Cardiac muscle cell (in vitro differentiated cells and primary cell): Measurements from ENCODE around the gene ESCO1. TPM values are rescaled to one million over a fixed set of nuclear protein-coding genes. Genes with fewer than 3 reads are reported as not detected.

Experiments
- DNase-seq, 2 donors: peaks; one replicate each; pipeline versions ENCODE4 v3.0.0 to v3.0.0-alpha.2; 2010 to 2017; ENCODE audit warnings: low read depth in 1 of 2, low spot score in 1 of 2
- H3K27ac ChIP-seq: fragments of 200-600 bp; sonication (generic); 2 replicates; pipeline ENCODE4 v1.5.1; 2016
- H3K27me3 ChIP-seq: fragments of 200-600 bp; sonication (generic); 2 replicates; pipeline ENCODE4 v1.6.0; 2016; ENCODE audit warnings: control low read depth
- H3K36me3 ChIP-seq: fragments of 200-600 bp; sonication (generic); 2 replicates; pipeline ENCODE4 v1.5.1; 2016; ENCODE audit warnings: control low read depth
- H3K4me1 ChIP-seq: fragments of 200-600 bp; sonication (generic); 2 replicates; pipeline ENCODE4 v1.8.1; 2017; ENCODE audit warnings: low read depth, mild to moderate bottlenecking, mixed run types
- H3K4me3 ChIP-seq: fragments of 200-600 bp; sonication (generic); 2 replicates; pipeline ENCODE4 v1.5.1; 2016; ENCODE audit warnings: mild to moderate bottlenecking
- H3K9me3 ChIP-seq: fragments of 200-600 bp; sonication (generic); 2 replicates; pipeline ENCODE4 v1.5.1; 2017; ENCODE audit warnings: low read depth, mild to moderate bottlenecking, control low read depth
- CTCF ChIP-seq: IDR thresholded peaks from 2 replicates; pipeline ENCODE4 v1.5.1; 2012; ENCODE audit warnings: low read depth, mild to moderate bottlenecking, low read length
- polyA plus RNA-seq: library from polyadenylated mRNA; unstranded; fragments of >200 nt; fragmentation: Nextera tagmentation; extraction: Ambion mirVana; gene quantifications from 2 replicates; pipeline ENCODE4 v1.2.1, GENCODE V29; 2016
- total RNA-seq: library from RNA; depleted of rRNA; stranded (reverse); fragments of >200 nt; gene quantifications from 2 replicates; pipeline ENCODE4 v1.2.3, GENCODE V29; 2016

Gene ESCO1
- total and polyA plus RNA-seq, 2 experiments from 2014 or later, result 12.2 to 18.3 TPM

- no peak for TF ChIP-seq CTCF
- H3K4me3 ChIP-seq, result no peak overlapping the region
- H3K27me3 ChIP-seq, result no peaks in the 10 kb centered on the region
- no peaks in the 10 kb centered on the region for H3K9me3 ChIP-seq
- no peak overlapping the region for H3K27ac ChIP-seq
- H3K4me1 ChIP-seq, result peaks cover 18% of the 10 kb centered on the region
- no peak for DNase-seq
- H3K36me3 ChIP-seq, result peaks cover under 1% of the 10 kb centered on the region
Observed at GRCh38 chr18:21509062-21509461, 91.4 kb downstream of the ESCO1 start.

GRCh38 chr18:21507913-21508701 lies 92.4 kb downstream of the ESCO1 start:
- Histone ChIP-seq H3K4me1 (peaks cover 18% of the 10 kb centered on the region), H3K9me3 (no peaks in the 10 kb centered on the region), H3K4me3 (no peak overlapping the region), H3K36me3 (no peaks in the 10 kb centered on the region), H3K27ac (peak overlapping the region; percentile 2), H3K27me3 (no peaks in the 10 kb centered on the region)
- TF ChIP-seq CTCF, result no peak
- DNase-seq, result peak in 1 of 2 donors; percentile 59

GRCh38 chr18:21502661-21503060 lies 97.8 kb downstream of the ESCO1 start:
- no peak for DNase-seq
- H3K36me3 ChIP-seq, result no peaks in the 10 kb centered on the region
- no peaks in the 10 kb centered on the region for H3K27me3 ChIP-seq
- peaks cover 11% of the 10 kb centered on the region for H3K4me1 ChIP-seq
- no peak overlapping the region for H3K4me3 ChIP-seq
- H3K9me3 ChIP-seq, result no peaks in the 10 kb centered on the region
- TF ChIP-seq CTCF, result no peak
- peak overlapping the region; percentile 6 for H3K27ac ChIP-seq

GRCh38 chr18:21499997-21500396 lies 100.5 kb downstream of the ESCO1 start:
- Histone ChIP-seq H3K27ac (no peak overlapping the region), H3K27me3 (no peaks in the 10 kb centered on the region), H3K9me3 (no peaks in the 10 kb centered on the region), H3K36me3 (no peaks in the 10 kb centered on the region), H3K4me3 (no peak overlapping the region), H3K4me1 (peaks cover 2% of the 10 kb centered on the region)
- TF ChIP-seq CTCF, result no peak
- DNase-seq, result no peak

- Histone ChIP-seq H3K4me3 (no peak overlapping the region), H3K27ac (no peak overlapping the region), H3K27me3 (no peaks in the 10 kb centered on the region), H3K36me3 (no peaks in the 10 kb centered on the region), H3K4me1 (no peaks in the 10 kb centered on the region), H3K9me3 (no peaks in the 10 kb centered on the region)
- DNase-seq, result no peak
- no peak for TF ChIP-seq CTCF
Observed at GRCh38 chr18:21496277-21496835, 104.1 kb downstream of the ESCO1 start.
